SU-DHL-6 (cell line): ENCODE results near the gene CCL26.
A peak's percentile ranks its signal among the peaks of the same experiment; 100 is the strongest.
"Not testable (repeated sequence)": the region's sequence is repeated elsewhere in the genome, so short reads cannot be mapped to it uniquely, and the experiment has no call there.

Experiments
- H2AFZ ChIP-seq: fragments of 200-600 bp; sonication (generic); 2 replicates; pipeline ENCODE4 v1.6.1; 2014; ENCODE audit warnings: low read depth, mild to moderate bottlenecking, moderate library complexity, mixed read lengths, antibody characterized with exemption, low read length; ENCODE audit not compliant: severe bottlenecking
- H3F3A ChIP-seq: fragments of 200-600 bp; shearing (Covaris generic); 2 replicates; pipeline ENCODE4 v1.6.0; 2016; ENCODE audit warnings: antibody characterized with exemption, mild to moderate bottlenecking; ENCODE audit not compliant: insufficient read depth
- H3K27ac ChIP-seq: fragments of 200-600 bp; sonication (generic); 2 replicates; pipeline ENCODE4 v1.5.1; 2016; ENCODE audit warnings: low read depth, mild to moderate bottlenecking, low read length, moderate library complexity, mixed read lengths
- H3K27me3 ChIP-seq: fragments of 200-600 bp; sonication (generic), shearing (Covaris generic); 2 replicates; pipeline ENCODE4 v1.6.0; 2014; ENCODE audit warnings: mild to moderate bottlenecking, low read length
- H3K36me3 ChIP-seq: fragments of 200-600 bp; sonication (generic); 2 replicates; pipeline ENCODE4 v1.6.1; 2014; ENCODE audit warnings: mild to moderate bottlenecking, low read length, mixed read lengths
- H3K4me2 ChIP-seq: fragments of 300-600, 200-600 bp; shearing (Covaris generic), sonication (generic); 2 replicates; pipeline ENCODE4 v1.6.0; 2014; ENCODE audit warnings: low read length, low read depth, mild to moderate bottlenecking; ENCODE audit not compliant: poor library complexity, severe bottlenecking
- H3K4me3 ChIP-seq: fragments of 200-600 bp; sonication (generic); 2 replicates; pipeline ENCODE4 v1.5.1; 2014; ENCODE audit warnings: antibody characterized with exemption, low read length, mild to moderate bottlenecking, mixed read lengths; ENCODE audit not compliant: insufficient read depth, poor library complexity, severe bottlenecking
- H3K79me2 ChIP-seq: fragments of 200-600 bp; sonication (generic); 2 replicates; pipeline ENCODE4 v1.6.1; 2014; ENCODE audit warnings: mild to moderate bottlenecking, low read length, moderate library complexity; ENCODE audit not compliant: insufficient read depth
- H3K9ac ChIP-seq: fragments of 200-600 bp; sonication (generic); 2 replicates; pipeline ENCODE4 v1.7.0; 2014; ENCODE audit warnings: mild to moderate bottlenecking, low read length
- H3K9me2 ChIP-seq: fragments of 200-600 bp; sonication (generic); replicated peaks from 2 replicates; pipeline ENCODE4 v1.6.1; 2014; ENCODE audit warnings: low read length; ENCODE audit not compliant: insufficient read depth
- H3K9me3 ChIP-seq: fragments of 200-600 bp; sonication (generic); 2 replicates; pipeline ENCODE4 v1.6.1; 2014; ENCODE audit warnings: low read length, mixed read lengths; ENCODE audit not compliant: insufficient read depth
- H4K20me1 ChIP-seq: fragments of 200-600 bp; sonication (generic); 2 replicates; pipeline ENCODE4 v1.6.1; 2014; ENCODE audit warnings: low read depth, mild to moderate bottlenecking, antibody characterized with exemption, low read length, moderate library complexity, mixed read lengths
- EZH2phosphoT487 ChIP-seq: fragments of 200-600 bp; sonication (generic), shearing (Covaris generic); conservative IDR thresholded peaks from 2 replicates; pipeline ENCODE4 v1.6.1; 2018; ENCODE audit warnings: mild to moderate bottlenecking, antibody characterized with exemption, low read length, moderate library complexity, mixed read lengths
- TF ChIP-seq, protein P1 (sequence below): fragments of 200-600 bp; sonication (generic); IDR thresholded peaks from one replicate; pipeline ENCODE4 v1.5.1; 2017; ENCODE audit warnings: antibody characterized with exemption, mild to moderate bottlenecking, low read length, moderate library complexity; ENCODE audit not compliant: insufficient read depth, poor library complexity, severe bottlenecking

CCL26 gene

DNA sequence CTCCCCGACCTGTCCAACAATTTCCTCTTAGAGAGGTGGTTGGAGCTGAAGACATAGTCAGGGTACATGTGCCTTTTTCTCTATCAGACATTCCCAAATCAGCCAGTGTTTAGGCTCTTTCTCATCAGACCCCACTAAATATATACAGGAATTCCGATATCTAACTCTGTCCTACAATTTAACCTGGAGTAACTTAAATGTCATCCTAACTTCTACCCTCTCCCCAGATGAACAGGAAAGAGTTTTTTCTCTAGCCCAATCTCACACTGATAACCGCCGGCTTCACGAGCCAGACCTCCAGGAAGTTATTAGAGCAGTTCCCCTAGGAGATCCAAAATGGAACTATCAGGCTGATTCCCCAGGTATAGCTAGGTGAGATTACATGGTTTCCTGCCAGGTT is 11.0 kb upstream of the CCL26 start:
- not testable (repeated sequence) for H3K4me3 ChIP-seq, H3K36me3 ChIP-seq, H3F3A ChIP-seq, H3K27me3 ChIP-seq, H3K9me2 ChIP-seq, H3K9ac ChIP-seq, H3K4me2 ChIP-seq, H4K20me1 ChIP-seq, H3K9me3 ChIP-seq, H2AFZ ChIP-seq, H3K79me2 ChIP-seq, H3K27ac ChIP-seq

DNA sequence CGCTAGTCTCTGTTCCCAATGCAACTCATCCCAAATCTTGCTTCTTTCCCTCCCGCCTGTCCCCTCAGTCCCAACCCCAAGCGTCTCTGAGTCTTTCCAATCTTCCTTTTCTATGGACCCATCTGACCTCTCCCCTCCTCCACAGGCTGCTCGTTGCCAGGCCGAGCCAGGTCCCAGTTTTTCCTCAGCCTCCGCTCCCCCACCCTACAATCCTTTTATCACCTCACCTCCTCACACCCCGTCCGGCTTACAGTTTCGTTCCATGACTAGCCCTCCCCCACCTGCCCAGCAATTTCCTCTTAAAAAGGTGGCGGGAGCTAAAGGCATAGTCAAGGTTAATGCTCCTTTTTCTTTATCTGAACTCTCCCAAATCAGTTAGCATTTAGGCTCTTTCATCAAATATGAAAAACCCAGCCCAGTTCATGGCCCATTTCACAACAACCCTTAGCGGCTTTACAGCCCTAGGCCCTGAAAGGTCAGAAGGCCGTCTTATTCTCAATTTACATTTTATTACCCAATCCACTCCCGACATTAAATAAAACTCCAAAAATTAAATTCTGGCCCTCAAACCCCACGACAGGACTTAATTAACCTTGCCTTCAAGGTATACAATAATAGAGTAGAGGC is 8.7 kb upstream of the CCL26 start:
- not testable (repeated sequence) for H3K36me3 ChIP-seq, H2AFZ ChIP-seq, H4K20me1 ChIP-seq, H3F3A ChIP-seq, H3K4me2 ChIP-seq, H3K9me3 ChIP-seq, H3K79me2 ChIP-seq, H3K9me2 ChIP-seq, H3K27ac ChIP-seq, H3K9ac ChIP-seq, H3K4me3 ChIP-seq, H3K27me3 ChIP-seq

DNA sequence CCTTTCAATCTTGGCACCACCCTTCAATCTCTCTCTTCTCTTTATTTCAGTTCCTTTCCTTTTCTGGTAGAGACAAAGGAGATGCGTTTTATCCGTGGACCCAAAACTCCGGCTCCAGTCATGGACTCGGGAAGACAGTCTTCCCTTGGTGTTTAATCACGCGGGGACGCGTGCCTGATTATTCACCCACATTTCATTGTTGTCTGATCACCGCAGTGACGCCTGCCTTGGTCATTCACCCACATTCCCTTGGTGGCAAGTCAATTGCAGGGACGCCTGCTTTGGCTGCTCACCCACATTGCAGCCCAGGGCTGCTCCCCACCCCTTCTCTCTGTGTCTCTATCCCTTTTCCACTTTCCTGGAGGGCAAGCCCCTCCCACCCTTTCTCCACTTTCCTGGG is 7.5 kb upstream of the CCL26 start:
- not testable (repeated sequence) for H3K36me3 ChIP-seq, H3K4me2 ChIP-seq, H3K9me2 ChIP-seq, H4K20me1 ChIP-seq, H3K9me3 ChIP-seq, H3K4me3 ChIP-seq, H3K27me3 ChIP-seq, H3K27ac ChIP-seq, H3K79me2 ChIP-seq, H3K9ac ChIP-seq, H2AFZ ChIP-seq, H3F3A ChIP-seq

DNA sequence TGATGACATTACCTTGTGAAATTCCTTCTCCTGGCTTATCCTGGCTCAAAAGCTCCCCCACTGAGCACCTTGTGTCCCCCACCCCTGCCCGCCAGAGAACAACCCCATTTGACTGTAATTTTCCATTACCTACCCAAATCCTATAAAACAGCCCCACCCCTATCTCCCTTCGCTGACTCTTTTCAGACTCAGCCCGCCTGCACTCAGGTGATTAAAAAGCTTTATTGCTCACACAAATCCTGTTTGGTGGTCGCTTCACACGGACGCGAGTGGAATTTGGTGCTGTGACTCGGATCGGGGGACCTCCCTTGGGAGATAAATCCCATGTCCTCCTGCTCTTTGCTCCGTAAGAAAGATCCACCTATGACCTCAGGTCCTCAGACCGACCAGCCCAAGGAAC is 7.0 kb upstream of the CCL26 start:
- not testable (repeated sequence) for H3K27ac ChIP-seq, H3K9ac ChIP-seq

DNA sequence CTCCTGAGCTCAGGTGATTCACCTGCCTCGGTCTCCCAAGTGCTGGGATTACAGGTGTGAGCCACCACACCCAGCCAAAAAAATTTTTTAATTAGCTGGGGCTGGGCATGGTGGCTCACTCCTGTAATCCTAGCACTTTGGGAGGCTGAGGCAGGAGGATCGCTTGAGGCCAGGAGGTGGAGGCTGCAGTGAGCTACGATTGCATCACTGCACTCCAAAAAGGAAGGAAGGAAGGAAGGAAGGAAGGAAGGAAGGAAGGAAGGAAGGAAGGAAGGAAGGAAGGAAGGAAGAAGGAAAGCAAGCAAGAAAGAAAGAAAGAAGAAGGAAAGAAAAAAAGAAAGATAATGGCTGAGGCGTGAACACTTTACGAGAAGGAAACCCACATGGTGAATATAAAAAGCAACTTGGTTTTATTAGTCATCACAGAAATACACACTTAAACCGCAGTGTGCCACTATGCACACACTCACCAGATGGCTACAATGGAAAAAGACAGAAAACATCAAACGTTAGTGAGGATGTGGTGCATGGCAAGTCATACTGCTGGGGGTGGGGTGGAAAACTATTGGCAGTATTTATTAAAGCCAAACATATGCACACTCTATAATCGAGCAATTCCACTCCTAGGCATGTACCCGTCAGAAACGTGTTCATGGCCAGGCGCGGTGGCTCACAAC is 4.4 kb upstream of the CCL26 start:
- H3K27ac ChIP-seq: peak overlapping the region; percentile 36
- no peaks in the 10 kb centered on the region for H3K79me2 ChIP-seq
- no peaks in the 10 kb centered on the region for H3K27me3 ChIP-seq
- H3K9me2 ChIP-seq: no peaks in the 10 kb centered on the region
- no peak overlapping the region for H3K9ac ChIP-seq
- peaks cover 6% of the 10 kb centered on the region; the same call in 1 of the 2 replicates for H3F3A ChIP-seq
- H4K20me1 ChIP-seq: no peaks in the 10 kb centered on the region
- no peaks in the 10 kb centered on the region for H3K9me3 ChIP-seq
- no peaks in the 10 kb centered on the region for H3K36me3 ChIP-seq
- no peak overlapping the region for H2AFZ ChIP-seq
- TF ChIP-seq, protein P1, sequence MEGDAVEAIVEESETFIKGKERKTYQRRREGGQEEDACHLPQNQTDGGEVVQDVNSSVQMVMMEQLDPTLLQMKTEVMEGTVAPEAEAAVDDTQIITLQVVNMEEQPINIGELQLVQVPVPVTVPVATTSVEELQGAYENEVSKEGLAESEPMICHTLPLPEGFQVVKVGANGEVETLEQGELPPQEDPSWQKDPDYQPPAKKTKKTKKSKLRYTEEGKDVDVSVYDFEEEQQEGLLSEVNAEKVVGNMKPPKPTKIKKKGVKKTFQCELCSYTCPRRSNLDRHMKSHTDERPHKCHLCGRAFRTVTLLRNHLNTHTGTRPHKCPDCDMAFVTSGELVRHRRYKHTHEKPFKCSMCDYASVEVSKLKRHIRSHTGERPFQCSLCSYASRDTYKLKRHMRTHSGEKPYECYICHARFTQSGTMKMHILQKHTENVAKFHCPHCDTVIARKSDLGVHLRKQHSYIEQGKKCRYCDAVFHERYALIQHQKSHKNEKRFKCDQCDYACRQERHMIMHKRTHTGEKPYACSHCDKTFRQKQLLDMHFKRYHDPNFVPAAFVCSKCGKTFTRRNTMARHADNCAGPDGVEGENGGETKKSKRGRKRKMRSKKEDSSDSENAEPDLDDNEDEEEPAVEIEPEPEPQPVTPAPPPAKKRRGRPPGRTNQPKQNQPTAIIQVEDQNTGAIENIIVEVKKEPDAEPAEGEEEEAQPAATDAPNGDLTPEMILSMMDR: no peak
- TF ChIP-seq EZH2phosphoT487: no peak
- peak overlapping the region; percentile 32 for H3K4me2 ChIP-seq
- H3K4me3 ChIP-seq: no peak overlapping the region

More for the DNA sequence above, 7.0 kb upstream of the CCL26 start:
- H3K79me2 ChIP-seq, H3K4me3 ChIP-seq, H3K27me3 ChIP-seq, H3K9me3 ChIP-seq, H3K9me2 ChIP-seq, H3K4me2 ChIP-seq, H2AFZ ChIP-seq, H4K20me1 ChIP-seq, H3F3A ChIP-seq, H3K36me3 ChIP-seq: not testable (repeated sequence)

DNA sequence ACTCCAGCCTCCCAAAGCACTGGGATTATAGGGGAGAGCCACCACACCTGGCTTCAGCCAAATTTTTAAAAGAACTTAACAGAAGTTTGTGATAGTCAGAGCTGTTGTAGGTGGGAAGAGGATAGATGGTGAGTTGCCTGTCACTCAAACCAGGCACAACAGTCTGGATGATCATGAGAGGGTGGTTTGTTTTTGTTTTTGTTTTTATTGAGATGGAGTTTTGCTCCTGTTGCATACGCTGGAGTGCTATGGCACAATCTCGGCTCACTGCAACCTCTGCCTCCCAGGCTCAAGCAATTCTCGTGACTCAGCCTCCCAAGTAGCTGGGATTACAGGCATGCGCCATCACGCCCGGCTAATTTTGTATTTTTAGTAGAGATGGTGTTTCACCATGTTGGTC is 1.9 kb upstream of the CCL26 start:
- not testable (repeated sequence) for H3K9ac ChIP-seq, H3K4me3 ChIP-seq, H3K9me3 ChIP-seq, H3K79me2 ChIP-seq, H2AFZ ChIP-seq, H3K4me2 ChIP-seq, H3K9me2 ChIP-seq, H3F3A ChIP-seq, H3K27ac ChIP-seq, H3K36me3 ChIP-seq, H4K20me1 ChIP-seq, H3K27me3 ChIP-seq
